Subcutaneous adipose tissue (tissue), 4 donors: ENCODE data around the gene ZBTB18. TPM values are rescaled to one million over a fixed set of nuclear protein-coding genes. Genes with fewer than 3 reads are reported as not detected.

ENCODE experiments used
- total RNA-seq, 4 donors: library from RNA; depleted of rRNA; stranded (reverse); fragments of >200 nt; gene quantifications; one replicate each; pipeline ENCODE4 v1.1.0, GENCODE V29; 2016
- TF ChIP-seq, protein P1 (sequence below): fragments of 450-650 bp; IDR thresholded peaks from one replicate; pipeline ENCODE4 v1.5.1; 2016; ENCODE audit warnings: low read depth, mild to moderate bottlenecking, control low read depth, antibody characterized with exemption, moderate library complexity

The ZBTB18 gene
- total RNA-seq, 4 donors from 2014 or later, result 8.3 to 17.7 (median 9.8) TPM

DNA sequence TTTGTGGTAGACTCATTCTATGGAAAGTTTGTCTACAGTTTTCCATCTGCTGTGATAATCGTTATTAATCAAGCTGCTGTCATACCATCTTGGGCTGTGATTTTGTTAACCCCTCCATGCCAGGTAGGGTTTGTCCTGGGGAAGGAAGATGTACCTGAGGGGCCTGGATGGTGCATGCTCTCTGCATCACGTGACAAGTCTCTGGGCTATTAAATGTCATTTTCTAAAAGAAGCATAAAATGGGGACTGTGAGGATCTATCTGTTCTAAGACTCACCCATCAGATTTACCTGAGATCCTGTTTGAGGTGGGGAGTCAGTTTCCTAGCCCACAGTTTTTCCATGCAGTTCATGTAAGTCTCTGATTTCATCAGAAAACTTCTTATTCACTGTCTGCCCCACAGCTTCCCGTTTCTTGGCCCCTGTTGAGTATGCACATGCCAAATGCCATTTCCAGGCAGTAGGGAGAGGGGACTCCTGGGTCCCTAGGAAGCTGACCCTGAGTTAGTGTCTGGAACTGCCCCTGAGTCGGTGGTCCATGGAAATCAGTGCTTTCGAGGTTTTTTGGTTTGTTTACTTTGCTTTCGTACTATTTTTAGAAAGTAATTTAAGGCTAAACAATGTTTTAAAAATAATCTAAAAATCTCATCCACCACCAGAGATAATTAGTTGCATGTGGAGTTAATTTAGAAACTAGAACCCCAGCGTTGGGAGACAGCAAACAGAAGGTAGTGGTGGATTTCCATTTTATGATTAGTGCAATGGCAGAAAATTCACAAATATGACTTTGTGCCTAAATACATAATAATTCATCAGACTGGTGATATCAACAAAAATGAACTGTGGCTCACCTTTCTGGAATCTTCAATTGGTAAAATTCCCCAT is 46.7 kb downstream of the ZBTB18 start:
- TF ChIP-seq, protein P1, sequence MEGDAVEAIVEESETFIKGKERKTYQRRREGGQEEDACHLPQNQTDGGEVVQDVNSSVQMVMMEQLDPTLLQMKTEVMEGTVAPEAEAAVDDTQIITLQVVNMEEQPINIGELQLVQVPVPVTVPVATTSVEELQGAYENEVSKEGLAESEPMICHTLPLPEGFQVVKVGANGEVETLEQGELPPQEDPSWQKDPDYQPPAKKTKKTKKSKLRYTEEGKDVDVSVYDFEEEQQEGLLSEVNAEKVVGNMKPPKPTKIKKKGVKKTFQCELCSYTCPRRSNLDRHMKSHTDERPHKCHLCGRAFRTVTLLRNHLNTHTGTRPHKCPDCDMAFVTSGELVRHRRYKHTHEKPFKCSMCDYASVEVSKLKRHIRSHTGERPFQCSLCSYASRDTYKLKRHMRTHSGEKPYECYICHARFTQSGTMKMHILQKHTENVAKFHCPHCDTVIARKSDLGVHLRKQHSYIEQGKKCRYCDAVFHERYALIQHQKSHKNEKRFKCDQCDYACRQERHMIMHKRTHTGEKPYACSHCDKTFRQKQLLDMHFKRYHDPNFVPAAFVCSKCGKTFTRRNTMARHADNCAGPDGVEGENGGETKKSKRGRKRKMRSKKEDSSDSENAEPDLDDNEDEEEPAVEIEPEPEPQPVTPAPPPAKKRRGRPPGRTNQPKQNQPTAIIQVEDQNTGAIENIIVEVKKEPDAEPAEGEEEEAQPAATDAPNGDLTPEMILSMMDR, result no peak

DNA sequence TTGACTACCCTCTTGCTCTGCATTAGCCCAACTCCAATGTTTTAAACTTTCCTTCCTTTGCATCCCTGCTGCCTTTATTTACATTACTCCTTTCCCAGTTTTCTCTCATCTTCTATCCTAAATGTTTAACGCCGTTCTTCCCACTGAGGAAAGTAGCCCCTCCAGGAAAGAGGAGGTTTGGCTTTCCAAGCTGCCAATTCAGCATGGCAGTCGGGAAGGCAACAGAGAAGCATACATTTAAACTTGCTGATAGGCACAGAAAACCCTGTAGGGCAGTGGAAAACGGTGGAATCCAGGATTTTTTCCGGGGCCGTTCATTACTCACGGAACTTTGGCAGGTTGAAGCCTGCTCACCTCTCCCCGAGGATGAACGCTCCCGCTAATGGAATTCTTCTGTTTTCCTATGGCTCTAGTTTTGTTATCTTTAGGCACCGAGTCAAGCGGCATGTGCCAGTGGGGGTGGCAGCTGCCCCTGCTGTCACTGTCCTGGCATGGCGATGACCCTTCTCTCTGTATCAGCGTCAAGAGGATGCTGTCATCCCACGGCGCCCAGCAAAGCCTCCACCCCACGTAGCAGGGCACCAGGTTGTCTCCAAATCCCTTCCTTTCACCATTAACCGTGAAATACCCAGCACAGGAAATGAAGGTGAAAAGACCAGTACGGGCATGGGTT is 48.3 kb downstream of the ZBTB18 start:
- TF ChIP-seq, protein P1, result no peak

DNA sequence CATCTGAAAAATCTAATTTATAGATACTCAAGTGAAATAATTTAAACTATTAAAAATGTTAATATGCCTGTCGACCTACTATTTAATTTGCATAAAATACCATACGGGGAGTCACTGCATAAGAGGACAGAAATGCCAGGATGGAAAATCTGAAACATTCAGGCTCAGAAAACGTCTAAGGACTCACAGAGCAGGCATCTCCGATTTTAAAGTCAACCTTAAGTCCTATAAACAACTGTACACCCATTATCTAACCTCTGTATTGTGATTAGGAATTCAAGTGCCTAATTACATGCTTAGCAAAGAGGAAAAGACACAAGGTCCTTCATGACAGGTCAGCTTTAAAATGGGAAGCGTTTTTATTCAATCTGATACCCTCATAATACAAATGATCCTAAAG is 49.2 kb downstream of the ZBTB18 start:
- TF ChIP-seq, protein P1, result no peak

DNA sequence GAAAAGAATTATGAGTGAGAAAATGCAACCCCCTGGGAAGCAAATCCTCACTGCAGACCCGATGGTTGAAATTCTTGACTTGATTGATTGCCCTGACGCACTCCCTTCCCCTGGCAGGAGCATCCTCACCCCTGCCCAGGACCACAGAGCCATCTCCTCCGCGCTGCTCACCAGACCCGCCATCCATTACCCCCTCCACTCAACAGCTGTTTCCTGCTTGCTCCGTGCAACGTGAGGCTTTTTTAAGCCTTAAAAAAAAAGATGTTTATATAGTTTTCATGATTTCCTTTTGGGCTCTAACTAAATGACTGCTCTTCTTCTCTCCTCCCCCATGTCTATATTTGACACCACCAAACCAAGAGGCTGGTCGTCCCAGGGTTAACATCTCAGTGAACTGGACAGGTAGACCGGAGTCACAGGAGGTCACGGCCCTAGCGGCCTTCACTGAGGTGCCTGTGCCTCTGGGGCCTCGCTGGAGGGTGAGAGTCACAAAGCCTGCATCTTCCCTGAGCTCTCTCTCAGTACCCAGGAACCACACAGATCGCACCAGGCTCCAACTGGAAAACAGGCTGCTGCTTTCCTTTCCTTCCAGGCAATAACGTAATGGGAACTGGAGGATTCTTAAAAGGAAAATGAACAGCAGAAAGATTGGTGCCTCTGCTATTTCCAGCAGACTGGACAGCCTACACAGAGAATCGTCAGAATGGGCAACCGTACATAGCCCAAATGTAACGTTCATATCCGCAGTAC is 49.8 kb downstream of the ZBTB18 start:
- TF ChIP-seq, protein P1, result no peak

DNA sequence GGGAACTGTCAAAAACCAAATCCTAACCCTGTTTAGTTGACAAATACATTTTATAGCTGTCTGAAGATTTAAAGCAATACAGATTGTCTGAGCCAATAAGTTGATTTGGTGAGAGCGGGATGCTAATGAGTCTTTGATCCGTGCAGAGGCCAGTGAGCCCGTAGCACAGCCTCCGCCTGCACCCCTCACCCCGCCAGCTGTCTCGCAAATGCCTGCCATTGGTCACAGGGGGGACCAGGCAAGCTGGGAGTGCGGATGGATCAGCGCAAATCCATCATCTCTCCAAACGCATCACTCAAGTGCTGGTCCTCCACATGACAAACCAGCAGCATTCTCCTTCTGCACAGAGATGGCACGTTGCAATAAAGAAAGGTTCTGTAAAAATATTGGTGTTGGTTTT is 51.0 kb downstream of the ZBTB18 start:
- TF ChIP-seq, protein P1, result no peak

DNA sequence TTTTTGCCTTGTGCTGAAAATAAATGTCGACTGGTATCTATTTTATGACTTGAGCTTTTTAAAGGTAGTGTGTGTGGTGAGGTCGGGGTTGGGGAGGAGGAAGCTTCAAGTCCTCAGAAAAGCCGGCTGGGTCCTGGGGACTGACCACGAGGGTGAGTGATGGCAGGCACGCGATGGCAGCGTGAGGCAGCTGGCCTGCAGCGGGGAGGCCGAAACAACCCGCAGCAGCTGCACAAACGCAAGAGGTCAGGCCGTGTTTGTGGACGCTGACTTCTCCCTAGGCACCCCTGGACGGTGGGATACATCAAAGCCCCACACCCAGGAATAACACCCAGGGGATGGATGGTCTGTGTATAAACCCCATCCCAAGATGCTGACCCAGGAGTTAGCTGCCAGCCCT is 51.4 kb downstream of the ZBTB18 start:
- TF ChIP-seq, protein P1, result no peak
